ENCODE measurements around the gene OXCT1. TPM values are rescaled to one million over a fixed set of nuclear protein-coding genes. Genes with fewer than 3 reads are reported as not detected.

The OXCT1 gene
- total RNA-seq, 1 donor from 2014 or later, result 39.9 TPM

DNA sequence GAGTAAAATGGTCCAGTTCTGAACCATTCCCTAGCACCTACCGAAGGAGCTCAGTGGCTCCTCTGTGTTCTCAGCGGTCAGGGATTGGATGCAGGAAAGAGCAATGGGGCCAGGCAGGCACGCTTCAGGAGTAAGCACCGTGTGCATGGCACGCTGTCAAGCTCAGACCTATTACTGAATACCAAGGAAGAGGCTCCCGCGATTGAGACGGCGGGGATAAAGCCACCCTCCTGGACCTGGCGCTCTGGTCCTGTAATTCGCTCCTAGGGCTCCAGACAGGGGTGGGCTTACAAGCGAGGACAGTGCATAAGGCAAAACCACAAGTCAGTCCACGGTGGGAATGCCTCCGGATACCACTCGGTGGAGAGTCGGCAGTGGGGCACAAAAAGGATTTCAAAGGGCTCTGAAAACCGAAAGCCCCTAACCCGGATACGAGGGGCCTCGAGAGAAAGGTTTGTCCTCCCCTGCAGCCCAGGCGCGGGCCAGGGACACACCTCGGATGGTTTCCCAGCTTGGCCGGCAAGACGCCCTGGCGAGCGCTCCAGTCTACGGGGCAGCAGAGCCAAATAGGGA lies 988 bp downstream of the OXCT1 start:
- no peak overlapping the region for H3K27ac ChIP-seq
- H3K9ac ChIP-seq, result peak overlapping the region; percentile 44
- peak overlapping the region; percentile 77 for H3K4me3 ChIP-seq
- peaks cover 13% of the 10 kb centered on the region for H4K20me1 ChIP-seq (ENCODE audit: low read depth)
- peaks cover 17% of the 10 kb centered on the region for H3K27me3 ChIP-seq
- Mint-ChIP-seq H3K4me3 (peak overlapping the region; percentile 93), H3K4me1 (peaks cover 14% of the 10 kb centered on the region), H3K36me3 (peaks cover 3% of the 10 kb centered on the region), H3K9me3 (no peaks in the 10 kb centered on the region), H3K27ac (no peak overlapping the region), H3K27me3 (ENCODE audit: insufficient read depth, low read depth) (peaks cover 4% of the 10 kb centered on the region)
- peaks cover 40% of the 10 kb centered on the region for H3K79me2 ChIP-seq (ENCODE audit: low read depth)
- no peaks in the 10 kb centered on the region for H3K4me1 ChIP-seq
- H3K4me2 ChIP-seq, result peak overlapping the region; percentile 95
- peak overlapping the region; percentile 99 for H2AFZ ChIP-seq (replicated peaks)
- peaks cover 16% of the 10 kb centered on the region for H3F3A ChIP-seq (ENCODE audit: low read depth)
- TF ChIP-seq EZH2phosphoT487 (IDR thresholded peaks at IDR 0.05), result no peak
- TF ChIP-seq EZH2 (IDR thresholded peaks at IDR 0.05), result no peak
- TF ChIP-seq, protein P1, sequence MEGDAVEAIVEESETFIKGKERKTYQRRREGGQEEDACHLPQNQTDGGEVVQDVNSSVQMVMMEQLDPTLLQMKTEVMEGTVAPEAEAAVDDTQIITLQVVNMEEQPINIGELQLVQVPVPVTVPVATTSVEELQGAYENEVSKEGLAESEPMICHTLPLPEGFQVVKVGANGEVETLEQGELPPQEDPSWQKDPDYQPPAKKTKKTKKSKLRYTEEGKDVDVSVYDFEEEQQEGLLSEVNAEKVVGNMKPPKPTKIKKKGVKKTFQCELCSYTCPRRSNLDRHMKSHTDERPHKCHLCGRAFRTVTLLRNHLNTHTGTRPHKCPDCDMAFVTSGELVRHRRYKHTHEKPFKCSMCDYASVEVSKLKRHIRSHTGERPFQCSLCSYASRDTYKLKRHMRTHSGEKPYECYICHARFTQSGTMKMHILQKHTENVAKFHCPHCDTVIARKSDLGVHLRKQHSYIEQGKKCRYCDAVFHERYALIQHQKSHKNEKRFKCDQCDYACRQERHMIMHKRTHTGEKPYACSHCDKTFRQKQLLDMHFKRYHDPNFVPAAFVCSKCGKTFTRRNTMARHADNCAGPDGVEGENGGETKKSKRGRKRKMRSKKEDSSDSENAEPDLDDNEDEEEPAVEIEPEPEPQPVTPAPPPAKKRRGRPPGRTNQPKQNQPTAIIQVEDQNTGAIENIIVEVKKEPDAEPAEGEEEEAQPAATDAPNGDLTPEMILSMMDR (IDR thresholded peaks at IDR 0.05), result no peak
- peak; percentile 56 for DNase-seq (ENCODE audit: low spot score)
- H3K36me3 ChIP-seq, result no peaks in the 10 kb centered on the region
- H3K9me3 ChIP-seq (ENCODE audit: low read depth), result no peaks in the 10 kb centered on the region

DNA sequence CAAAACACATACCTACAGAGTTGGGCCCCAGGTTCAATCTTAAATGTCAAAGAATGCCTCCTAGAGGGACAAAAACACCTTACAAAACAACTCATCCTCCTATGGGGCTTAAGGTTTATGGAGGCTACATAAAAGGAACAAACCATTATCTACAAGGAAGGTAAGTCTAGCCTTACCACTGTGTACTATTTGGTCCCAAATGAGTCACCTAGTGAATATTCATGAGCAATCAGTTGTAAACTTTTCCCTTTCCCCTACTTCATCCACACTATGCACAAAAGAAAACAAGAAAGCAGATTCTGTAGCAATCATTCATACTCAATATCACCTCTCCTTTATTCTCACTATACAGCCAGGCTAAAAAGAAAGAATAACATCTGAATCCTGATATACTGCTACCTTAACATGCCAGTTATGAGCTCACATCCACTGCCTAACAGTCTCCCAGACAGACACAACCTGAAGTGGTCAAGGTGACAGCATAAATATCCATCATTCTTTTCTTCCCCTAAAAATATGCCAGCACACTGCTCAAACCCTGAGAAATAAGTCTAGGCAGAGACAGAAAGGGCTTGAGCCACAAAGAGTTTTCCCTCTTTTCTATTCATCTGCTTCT lies 6.2 kb downstream of the OXCT1 start:
- H3K9me3 Mint-ChIP-seq, result no peaks in the 10 kb centered on the region
- Histone ChIP-seq H3K4me3 (no peak overlapping the region), H3K9me3 (ENCODE audit: low read depth) (no peaks in the 10 kb centered on the region), H4K20me1 (ENCODE audit: low read depth) (peaks cover 18% of the 10 kb centered on the region), H3K27me3 (no peaks in the 10 kb centered on the region), H3K4me2 (no peak overlapping the region), H3K27ac (no peak overlapping the region), H3K9ac (no peak overlapping the region), H3F3A (ENCODE audit: low read depth) (no peaks in the 10 kb centered on the region), H2AFZ (replicated peaks) (no peak overlapping the region), H3K4me1 (no peaks in the 10 kb centered on the region), H3K79me2 (ENCODE audit: low read depth) (peaks cover 50% of the 10 kb centered on the region), H3K36me3 (peaks cover 3% of the 10 kb centered on the region)
- peaks cover 9% of the 10 kb centered on the region for H3K4me1 Mint-ChIP-seq
- no peak for DNase-seq (ENCODE audit: low spot score)
- peaks cover 6% of the 10 kb centered on the region for H3K36me3 Mint-ChIP-seq
- no peak overlapping the region for H3K4me3 Mint-ChIP-seq
- TF ChIP-seq EZH2phosphoT487 (IDR thresholded peaks at IDR 0.05) (no peak), EZH2 (IDR thresholded peaks at IDR 0.05) (no peak)
- TF ChIP-seq, protein P1 (IDR thresholded peaks at IDR 0.05), result no peak
- H3K27me3 Mint-ChIP-seq (ENCODE audit: insufficient read depth, low read depth), result no peaks in the 10 kb centered on the region
- no peak overlapping the region for H3K27ac Mint-ChIP-seq

DNA sequence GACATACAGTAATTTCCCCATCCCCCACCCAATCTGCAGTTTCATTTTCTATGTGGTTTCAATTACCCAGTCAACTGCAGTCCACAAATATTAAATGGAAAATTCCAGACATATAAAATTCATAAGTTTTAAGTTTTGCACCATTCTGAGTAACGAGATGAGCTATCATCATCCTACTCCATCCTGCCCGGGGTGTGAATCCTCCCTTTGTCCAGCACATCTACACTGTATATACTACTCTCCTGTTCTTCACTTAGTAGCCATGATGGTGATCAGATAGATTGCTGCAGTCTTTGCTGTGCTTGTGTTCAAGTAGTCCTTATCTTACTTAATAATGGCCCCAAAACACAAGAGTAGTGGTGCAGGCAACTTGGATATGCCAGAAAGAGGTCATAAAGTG lies 11.3 kb downstream of the OXCT1 start:
- Histone ChIP-seq H3K9ac (no peak overlapping the region), H3K4me1 (no peaks in the 10 kb centered on the region), H3K27ac (no peak overlapping the region), H3K4me3 (no peak overlapping the region), H2AFZ (replicated peaks) (no peak overlapping the region), H3K9me3 (ENCODE audit: low read depth) (no peaks in the 10 kb centered on the region), H3K79me2 (ENCODE audit: low read depth) (peaks cover 10% of the 10 kb centered on the region), H4K20me1 (ENCODE audit: low read depth) (peaks cover 4% of the 10 kb centered on the region), H3K27me3 (no peaks in the 10 kb centered on the region), H3F3A (ENCODE audit: low read depth) (no peaks in the 10 kb centered on the region), H3K4me2 (no peak overlapping the region), H3K36me3 (peaks cover 3% of the 10 kb centered on the region)
- H3K36me3 Mint-ChIP-seq, result peaks cover 3% of the 10 kb centered on the region
- H3K9me3 Mint-ChIP-seq, result no peaks in the 10 kb centered on the region
- no peaks in the 10 kb centered on the region for H3K27me3 Mint-ChIP-seq (ENCODE audit: insufficient read depth, low read depth)
- no peak for DNase-seq (ENCODE audit: low spot score)
- H3K4me1 Mint-ChIP-seq, result no peaks in the 10 kb centered on the region
- no peak overlapping the region for H3K27ac Mint-ChIP-seq
- no peak overlapping the region for H3K4me3 Mint-ChIP-seq
- TF ChIP-seq, protein P1 (IDR thresholded peaks at IDR 0.05), result no peak
- no peak for TF ChIP-seq EZH2phosphoT487 (IDR thresholded peaks at IDR 0.05)
- TF ChIP-seq EZH2 (IDR thresholded peaks at IDR 0.05), result no peak
